ENCODE measurements around the gene MYB. TPM values are rescaled to one million over a fixed set of nuclear protein-coding genes. Genes with fewer than 3 reads are reported as not detected.

The MYB gene
- total RNA-seq = under 0.01 and 0.17 TPM in 2 replicates

DNA sequence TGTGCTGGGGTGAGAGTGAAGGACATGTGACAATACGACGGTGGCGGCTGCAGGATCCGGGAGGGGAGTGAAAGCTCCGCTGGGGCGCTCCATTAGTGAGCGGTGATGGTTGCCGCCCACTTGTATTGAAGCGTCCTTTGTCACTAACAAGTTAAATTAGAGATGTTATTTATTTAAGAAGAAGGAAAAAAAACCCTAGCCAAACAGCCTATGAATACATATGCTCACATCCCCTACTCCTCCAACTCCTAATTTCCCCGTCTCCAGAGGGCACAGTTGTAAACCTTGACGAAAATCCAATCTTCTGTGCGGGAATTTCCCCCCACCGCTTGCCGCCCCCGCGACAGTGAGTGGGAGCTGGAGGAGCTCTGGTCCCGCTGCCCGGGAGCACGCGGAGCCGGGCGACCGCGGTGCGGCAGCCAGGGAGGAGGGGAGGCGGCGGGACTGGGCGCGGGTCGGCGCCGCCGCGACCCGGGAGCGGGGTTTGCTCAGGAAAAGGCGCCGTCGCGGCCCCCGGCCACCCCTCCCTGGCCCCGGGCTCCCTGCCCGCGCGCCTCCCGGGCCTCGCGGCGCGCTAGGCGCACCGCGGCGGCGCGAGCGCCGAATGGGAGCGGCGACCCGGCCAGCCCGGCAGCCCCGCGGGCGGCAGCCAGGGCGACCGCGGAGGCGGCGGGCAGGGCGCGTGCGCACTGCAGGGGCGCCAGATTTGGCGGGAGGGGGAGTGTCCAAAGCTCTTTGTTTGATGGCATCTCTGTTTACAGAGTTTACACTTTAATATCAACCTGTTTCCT lies at the start of gene MYB:
TSS of gene MYB (plus strand) at position 767 of the 791 bp plus-strand sequence. CDS start 206 bp downstream, outside the sequence.

Other genes with a start within 250 kb of the MYB start
- gene ALDH8A1, start 231.2 kb upstream of the MYB start, total RNA-seq = 0.09 and 0.79 TPM in 2 replicates
- 116 and 125 TPM in 2 replicates for gene HBS1L, start 126.5 kb upstream of the MYB start, total RNA-seq

All from bronchial smooth muscle cell (primary cell).